Stimulated activated CD8-positive, alpha-beta memory T cell treated with anti-CD3 and anti-CD28 coated beads, Interleukin-7, amount 100 ng/mL, for 4 hours (primary cell): Measurements from ENCODE around the gene FAM228A.
"Not testable (repeated sequence)": the region's sequence is repeated elsewhere in the genome, so short reads cannot be mapped to it uniquely, and the experiment has no call there.

ENCODE experiments used
- DNase-seq, 2 donors: peaks; one replicate each; pipeline ENCODE4 v3.0.0-alpha.2; 2020; ENCODE audit warnings: low read depth in 2 of 2

Gene FAM228A

DNA sequence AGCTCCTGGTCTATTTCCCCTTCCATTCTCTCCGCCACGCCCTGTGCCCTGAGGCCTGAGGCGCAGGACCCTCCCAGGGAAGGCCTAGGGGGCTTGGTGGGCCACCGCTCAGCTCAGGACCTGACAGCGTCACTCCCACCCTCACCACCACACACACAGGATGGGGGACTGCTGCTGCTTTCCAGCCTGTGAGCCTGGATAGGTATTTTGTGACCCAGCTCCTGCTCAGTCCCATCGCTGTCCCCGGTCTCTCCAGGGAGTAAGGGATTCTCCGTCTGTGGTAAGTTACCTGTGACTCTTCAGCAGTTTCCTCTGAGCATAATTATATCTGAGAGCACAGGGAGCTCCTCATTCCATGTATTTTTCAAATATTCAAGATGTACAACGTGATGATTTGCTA is 16.3 kb downstream of the FAM228A start:
- DNase-seq, result no peak

DNA sequence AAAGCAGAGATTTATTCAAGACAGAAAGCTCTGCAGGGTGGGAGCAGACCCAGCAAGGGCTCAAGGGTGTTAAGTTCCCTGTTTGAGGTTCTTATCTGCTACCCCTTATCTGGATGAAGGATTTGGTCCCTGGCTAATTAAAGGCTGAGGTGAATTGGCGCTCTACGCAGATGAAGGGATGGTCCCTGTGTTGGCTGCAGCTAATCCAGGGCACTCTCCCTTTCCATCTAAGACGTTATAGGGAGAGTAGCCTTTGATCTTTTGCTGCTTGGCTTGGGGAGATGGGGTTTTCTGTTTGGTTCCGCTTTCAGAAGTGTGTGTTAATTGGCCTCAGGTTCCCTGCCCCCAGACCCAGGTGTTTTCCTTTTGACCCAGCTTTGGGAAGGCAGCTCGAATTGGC is 17.0 kb downstream of the FAM228A start:
- DNase-seq, result no peak

DNA sequence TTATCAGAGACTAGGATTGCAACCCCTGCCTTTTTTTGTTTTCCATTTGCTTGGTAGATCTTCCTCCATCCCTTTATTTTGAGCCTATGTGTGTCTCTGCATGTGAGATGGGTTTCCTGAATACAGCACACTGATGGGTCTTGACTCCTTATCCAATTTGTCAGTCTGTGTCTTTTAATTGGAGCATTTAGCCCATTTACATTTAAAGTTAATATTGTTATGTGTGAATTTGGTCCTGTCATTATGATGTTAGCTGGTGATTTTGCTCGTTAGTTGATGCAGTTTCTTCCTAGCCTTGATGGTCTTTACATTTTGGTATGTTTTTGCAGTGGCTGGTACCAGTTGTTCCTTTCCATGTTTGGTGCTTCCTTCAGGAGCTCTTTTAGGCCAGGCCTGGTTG is 22.4 kb downstream of the FAM228A start:
- not testable (repeated sequence) for DNase-seq

DNA sequence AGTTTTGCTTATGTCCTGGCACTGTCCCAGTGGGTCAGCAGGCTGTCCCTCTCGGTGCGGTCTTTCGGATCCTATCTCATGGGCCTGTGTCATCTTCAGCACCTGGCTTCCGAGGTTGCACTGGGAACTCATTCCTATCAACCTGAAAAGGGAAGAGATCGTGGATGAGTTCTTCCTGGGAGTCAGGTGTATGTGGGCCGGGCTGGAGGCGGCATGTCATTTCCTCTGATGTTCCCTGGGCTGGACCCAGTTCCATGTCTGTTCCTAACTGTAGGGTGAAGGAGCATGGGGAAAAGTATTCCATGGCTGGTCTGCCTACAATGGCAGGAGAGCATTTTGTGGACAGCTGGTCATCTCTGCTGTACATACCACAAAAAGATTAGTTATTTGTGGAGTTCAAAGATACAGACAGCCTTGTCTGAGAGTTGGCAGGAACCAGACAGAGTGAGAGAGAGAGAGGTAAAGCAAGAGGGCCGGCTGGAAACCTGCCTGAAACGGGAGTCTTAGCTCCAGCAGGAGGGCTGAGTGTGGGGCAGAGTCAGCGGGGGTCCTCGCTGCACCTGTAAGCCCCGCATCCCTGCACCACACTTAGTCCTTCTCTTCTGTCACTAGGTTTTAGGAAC is 25.2 kb downstream of the FAM228A start:
- DNase-seq, result no peak

DNA sequence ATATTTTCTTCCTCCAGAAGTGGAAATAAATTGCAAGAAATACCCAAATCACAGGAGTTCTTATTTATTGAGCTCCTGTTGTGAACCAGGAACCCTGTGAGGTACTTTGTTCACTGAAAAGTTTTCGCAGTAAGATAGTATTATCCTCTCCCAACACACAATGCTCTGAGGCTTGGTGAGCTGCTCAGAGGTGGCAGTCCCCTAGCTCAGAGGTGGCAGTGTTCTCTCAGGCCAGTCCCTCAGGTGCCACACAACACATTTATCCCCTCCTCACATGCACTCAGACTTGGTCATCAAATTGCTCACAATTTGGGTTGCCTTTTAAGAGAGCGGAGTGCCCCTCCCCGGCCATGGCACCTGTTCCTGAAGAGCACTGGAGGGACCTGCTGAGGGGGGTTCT is 25.9 kb downstream of the FAM228A start:
- DNase-seq, result no peak

DNA sequence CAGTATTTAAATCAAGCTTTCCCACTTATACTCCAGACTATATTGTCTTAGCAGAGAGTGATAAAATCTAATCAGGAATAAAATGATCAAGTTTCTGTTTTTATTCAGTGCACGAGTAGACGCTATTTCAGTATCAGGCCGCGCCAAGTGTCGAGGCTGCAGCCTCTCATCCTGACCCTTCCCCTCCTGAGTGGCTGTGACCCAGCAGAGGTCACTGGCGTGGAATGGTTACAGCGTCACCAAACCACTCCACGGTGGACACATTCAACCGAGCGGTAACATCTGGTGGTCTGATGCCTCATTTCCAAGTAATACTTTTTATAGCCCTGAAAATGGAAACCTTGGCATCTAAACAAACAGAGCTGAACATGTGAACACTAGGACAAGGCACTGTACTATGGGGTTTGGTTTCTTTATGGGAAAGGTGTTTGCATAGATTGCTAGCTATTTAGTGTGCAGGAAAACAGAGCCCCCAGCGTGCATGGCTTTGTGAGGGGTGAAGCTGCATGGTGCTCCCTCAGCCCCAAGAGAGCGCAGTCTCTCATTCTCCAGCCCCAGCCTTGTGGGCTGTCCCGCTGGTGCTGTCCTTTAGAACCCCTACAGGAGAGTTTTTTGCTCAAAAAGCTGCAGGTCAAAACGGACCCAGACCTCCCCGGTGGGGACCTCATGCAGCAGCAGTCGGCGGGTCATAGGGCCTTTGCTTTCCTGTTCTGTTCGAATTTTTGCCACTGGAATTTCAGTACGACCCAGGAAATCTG is 28.4 kb downstream of the FAM228A start:
- no peak for DNase-seq

DNA sequence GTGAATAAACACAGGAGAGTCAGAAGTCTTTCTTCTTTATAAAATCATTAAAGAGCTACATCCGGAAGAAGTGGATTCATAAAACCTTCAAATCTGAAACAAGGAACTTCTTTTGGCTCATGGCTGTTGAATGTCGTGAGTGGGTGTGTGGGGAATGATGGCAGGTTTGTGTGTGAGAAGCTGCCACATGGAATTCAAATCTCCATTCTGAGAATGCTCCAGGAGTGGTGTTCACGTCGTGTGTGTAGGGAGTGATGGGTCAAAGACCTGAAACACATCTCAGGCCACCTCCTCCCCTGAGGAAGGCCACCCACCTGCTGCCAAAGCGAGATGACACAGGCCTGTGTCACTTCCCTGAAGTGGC is 28.9 kb downstream of the FAM228A start:
- no peak for DNase-seq

DNA sequence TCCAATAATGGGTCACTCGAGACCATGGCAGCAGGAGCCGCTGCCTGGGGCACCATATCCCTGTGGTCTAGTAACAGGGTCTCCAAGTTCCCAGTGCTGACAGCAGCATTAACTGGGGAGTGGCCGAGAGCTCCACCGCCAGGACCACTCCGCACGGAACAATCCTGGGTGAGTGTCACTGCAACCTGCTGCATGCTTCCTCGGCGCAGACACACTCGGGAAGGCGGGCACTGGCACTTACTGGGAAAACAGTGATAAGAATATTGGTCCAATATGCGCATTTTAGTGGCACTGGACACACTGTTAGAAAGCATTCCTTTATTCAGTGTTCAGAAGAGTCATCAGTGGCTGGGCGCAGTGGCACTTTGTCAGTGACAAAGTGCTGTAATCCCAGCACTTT is 29.7 kb downstream of the FAM228A start:
- DNase-seq, result no peak

DNA sequence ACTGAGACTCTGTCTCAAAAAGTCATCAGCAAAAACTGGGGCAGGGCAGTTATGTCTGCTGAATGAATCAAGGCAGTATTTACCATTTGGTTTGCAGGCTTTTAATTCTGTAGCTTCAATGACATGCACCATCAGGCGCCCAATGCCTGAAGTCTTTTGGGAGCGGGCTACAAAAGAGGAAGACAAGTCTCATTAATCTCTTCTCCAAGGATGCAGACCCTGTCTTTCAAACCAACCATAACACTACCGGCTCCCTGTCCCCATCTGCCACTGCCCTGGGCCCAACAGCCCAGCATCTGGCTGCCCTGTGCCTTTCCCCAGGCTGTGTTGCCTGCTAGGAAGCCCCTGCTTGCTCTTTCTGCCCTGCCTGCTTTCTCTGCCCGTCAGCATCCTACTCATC is 30.3 kb downstream of the FAM228A start:
- no peak for DNase-seq

DNA sequence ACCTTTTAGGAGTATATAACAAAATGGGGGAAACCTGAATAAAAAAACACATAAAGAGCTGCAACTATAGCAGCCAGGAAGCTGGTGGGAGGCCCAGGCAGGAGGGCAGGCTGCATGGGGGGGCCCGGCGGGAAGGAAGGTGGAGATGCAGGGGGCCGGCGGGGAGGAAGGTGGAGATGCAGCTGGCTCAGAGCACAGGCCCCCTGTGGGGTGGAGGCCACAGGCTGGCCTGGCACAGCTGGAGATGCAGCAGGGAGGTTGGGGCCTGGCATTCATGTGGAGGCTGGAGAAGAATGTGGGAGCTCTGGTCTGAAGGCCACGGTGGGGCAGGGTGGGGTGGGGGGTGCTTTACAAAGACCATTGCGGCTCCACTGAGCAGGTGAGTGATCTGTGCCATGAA is 31.4 kb downstream of the FAM228A start:
- no peak for DNase-seq

DNA sequence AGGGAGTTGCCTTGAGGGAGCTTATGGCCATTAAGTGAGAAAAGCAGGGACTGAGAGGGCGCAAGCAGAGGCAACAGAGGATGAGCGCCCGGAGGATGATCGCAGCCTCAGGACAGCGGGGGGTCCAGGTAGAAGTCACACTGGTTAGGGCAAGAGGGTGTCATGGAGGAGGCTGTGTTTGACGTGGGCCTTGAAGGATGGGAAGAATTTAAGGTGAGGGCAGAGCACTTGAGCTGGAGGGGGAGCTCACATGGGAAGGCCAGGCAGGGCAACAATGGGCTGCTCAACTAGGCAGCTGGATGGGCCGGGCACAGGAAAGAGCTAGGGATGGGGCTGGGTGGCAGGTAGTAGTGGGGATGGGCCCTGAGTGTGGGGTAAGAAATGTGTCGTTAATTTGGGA is 31.9 kb downstream of the FAM228A start:
- DNase-seq, result no peak

DNA sequence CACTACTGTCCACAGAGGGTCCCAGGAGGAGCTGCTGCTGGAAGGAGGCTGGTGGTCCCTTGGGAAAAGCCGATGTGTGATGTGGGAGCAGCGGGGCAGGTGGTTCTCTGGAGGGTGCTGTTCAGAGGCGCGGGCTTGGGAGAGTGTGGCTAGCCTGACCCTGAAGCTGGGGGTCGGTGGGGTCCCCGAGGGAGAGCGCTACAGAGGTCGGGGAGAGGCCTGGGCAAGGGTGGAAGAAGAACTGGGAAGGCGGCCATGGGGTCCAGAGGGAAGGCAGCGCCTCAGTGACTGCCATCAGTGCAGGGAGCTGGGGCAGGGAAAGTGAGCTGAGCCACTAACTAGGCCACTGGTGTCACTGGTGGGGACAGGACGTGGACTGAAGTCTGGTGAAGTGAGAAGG is 32.5 kb downstream of the FAM228A start:
- no peak for DNase-seq

DNA sequence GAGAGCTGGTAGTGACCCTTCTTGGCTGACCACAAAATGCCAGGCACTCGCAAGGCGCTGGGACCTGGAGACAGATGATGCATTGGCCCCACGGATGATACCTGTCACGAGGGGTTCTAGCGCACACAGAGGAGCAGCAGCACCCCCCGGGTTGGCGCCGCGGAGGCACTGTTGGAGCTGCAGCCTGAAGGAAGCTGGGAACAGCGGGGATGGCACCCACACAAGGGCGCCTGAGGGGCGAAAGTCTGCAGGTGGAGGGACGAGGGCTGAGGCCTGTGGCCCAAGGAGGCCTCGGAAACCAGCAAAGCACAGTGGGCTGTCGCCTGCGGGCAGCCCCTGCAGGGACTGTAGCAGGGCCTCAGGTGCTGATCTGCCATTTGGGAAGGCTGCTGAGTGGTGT is 33.6 kb downstream of the FAM228A start:
- DNase-seq, result no peak

DNA sequence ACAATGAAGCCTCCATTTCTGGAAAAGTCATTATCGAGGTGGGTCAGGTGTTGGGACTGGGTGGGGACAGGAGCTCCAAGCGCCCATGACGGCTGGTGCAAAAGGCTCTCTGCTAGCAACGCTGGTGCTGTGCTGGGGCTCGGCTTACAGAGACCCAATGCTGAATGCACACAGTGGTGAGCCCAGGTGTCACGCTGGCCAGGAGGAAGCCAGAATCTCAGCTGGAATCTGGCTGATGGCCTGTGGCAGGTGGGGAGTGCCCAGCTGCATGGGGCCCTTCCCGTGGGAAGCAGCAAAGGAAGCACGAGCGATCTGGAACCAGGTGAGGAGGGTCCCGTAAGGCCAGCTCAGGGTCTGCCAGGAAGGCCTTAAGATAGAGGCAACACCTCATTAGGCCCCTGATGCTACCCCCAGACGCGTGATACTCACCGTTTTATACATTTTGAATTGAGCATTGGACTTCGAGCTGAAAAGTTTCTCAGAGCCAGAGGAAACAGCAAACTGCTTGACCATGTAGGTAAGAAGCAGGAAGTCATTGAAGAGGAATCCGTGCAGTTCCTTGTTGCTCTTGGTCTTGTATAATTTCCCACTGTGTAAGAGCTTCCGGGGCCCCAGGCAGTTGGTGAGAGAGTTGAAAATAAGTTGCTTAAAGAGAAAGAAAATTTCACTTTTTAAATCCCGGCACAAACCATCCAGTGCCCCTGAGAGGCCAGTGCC is 34.7 kb downstream of the FAM228A start:
- no peak for DNase-seq

DNA sequence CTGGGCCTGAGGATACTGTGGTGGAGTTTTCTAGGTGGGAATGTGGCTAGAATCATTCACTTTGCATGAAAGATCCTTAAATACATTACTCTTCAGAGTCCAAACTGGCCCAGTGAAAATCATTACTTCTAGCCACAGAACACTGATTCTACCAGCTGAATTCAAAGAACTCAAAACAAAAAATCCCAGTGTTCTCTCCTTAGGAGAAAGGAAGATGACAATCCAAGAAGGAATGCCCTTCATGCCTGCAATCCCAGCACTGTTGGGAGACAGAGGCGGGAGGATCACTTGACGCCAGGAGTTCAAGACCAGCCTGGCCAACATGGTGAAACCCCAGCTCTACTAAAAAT is 35.2 kb downstream of the FAM228A start:
- no peak for DNase-seq

DNA sequence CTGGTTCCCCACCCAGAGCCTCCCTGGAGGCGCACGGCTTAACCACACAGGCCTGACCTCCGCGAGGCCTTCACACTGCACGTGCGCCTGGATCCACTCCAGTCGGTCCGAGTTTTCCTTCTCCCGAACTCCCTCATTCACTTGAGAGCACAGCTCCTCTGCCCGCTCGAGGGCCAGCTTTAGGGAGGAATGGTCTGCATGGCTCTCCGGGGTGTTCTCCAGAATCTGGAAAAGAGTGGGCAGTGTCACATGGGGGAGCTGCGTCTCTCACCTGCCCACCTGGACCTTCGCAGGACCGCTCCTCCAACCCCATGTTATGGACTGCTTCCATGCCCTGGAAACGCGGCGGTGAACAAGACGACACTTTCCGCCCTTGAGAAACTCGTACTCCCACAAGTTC is 35.9 kb downstream of the FAM228A start:
- no peak for DNase-seq

DNA sequence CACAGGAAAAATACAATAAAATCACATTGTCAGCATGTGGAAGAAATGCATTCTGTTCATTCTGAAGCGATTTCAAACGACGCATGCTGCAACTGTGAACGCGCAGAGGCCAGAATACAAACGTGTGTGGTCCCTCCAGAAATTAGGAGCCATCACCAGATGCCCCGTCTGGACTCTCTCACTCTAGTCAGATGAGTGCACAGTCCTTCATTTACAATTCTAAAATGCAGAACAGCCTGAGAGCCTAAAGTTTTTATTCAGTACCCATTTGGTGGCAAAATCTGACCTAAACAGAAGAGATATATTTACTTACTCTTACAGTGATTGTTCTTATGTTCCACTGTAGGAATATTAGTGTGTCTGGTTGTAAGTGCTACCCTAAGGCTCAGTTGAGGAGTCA is 36.6 kb downstream of the FAM228A start:
- no peak for DNase-seq

DNA sequence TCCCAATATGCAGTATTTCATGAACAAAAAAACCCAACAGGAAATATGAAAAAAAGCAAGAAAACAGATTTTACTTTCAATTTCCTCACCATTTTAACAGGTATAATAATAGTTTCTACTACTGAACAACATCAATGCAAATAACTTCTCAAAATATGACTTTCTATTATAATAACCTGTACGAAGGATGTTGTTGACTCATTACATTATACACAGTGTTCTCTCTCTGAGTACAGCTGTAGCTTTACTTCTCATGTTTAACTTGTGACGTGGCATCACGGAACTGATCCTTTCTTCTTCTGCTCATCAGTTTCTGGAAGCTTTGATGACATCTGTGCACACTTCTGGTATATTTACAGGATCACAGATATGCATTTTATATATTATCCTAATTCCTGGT is 40.0 kb downstream of the FAM228A start:
- no peak for DNase-seq

DNA sequence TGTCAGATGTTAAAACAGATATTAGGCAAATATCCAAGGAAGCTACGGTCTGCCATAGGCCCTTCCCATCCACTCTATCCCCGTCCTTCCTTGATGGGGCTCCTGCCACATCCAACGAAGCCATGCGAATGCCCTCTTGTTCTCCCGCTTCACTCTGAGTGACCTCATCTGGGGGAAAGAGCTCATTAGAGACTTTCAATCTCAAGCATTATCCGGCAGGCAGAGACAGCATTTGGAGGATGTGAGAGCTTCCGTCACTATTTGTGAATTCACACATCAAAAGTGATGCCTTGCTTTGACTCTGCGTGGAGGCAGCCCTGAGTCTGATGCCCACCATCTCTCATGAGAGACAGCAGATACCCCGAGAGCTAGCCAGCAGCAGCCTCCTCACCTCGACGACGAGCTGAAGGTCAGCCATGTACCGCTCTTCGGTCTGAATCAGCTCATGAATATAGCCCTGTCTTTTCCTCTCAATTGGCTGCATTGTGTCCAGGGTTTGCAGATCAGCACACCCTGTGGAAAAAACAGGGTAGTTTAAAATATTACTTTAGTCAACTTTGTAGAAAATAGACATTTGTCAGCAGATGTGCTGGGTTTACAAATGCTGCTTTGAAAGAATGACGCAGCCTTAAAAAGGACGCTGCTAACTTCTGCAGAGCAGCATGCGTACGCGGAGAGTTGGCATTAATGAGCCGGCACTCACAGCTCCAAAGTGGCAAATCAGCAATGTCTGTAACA is 45.9 kb downstream of the FAM228A start:
- no peak for DNase-seq

DNA sequence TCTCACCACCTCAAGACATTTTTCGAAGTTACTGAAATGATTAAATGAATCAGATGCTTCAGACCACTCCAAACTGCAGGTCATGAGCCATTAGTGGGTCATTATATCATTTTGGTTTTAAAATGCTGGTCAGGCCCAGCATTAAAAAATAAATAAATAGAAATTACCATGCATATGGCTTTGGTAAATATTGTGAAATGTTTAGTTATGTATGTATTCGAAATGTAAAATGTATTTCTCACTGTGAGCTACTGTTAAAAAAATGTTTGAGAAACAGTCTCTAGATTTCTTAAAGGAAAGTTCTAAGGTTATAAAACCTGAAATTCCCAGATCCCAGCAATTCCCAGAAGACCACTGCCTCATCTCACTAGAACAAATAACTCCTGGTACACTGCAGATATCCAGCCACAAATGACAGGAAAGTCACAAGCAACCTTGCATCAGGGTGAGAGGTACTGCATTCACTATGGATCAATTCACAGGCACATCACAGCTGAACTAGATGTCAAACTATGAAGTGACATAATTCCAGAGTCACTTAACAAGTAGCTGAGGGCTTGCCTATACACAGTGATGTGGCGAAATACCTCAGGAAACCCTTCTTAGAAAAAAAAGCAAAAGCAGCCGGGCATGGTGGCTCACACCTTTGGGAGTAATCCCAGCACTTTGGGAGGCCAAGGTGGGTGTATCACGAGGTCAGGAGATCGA is 46.6 kb downstream of the FAM228A start:
- no peak for DNase-seq

DNA sequence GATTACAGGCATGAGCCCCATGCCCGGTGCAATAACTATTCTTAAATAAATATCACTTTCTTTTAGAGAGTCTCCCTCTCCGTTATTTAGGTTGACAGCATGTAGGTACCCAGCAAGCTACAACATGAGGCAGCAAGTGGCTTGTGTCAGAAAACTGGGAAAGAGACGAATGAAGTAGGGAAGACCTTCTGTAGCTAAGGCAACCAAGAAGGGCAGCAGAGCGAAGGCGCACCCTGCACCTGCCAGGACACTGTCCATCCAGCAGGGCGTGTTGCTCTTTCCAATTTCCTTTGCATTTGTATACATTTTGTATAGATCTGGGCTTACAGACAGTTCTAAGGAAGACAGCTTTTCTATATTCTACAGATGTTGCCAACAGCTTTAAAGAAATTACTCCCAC is 48.1 kb downstream of the FAM228A start:
- no peak for DNase-seq
